Measurements from ENCODE around the gene CELF4.

- TF ChIP-seq POLR2AphosphoS5 (IDR thresholded peaks at IDR 0.05; ENCODE audit: low read depth) (no peak), REST (IDR thresholded peaks at IDR 0.05; ENCODE audit: insufficient replicate concordance, low read depth) (no peak), CTCF (IDR thresholded peaks at IDR 0.05; ENCODE audit: insufficient read depth, low read length) (no peak)
These were observed 19.5 kb upstream of the CELF4 start for GRCh38 chr18:37584952-37585695.
